ENCODE results near the gene PALD1. TPM values are rescaled to one million over a fixed set of nuclear protein-coding genes. Genes with fewer than 3 reads are reported as not detected.

Gene PALD1
- total and polyA plus RNA-seq, 5 donors: 2.8 to 7.7 (median 5.6) TPM

DNA sequence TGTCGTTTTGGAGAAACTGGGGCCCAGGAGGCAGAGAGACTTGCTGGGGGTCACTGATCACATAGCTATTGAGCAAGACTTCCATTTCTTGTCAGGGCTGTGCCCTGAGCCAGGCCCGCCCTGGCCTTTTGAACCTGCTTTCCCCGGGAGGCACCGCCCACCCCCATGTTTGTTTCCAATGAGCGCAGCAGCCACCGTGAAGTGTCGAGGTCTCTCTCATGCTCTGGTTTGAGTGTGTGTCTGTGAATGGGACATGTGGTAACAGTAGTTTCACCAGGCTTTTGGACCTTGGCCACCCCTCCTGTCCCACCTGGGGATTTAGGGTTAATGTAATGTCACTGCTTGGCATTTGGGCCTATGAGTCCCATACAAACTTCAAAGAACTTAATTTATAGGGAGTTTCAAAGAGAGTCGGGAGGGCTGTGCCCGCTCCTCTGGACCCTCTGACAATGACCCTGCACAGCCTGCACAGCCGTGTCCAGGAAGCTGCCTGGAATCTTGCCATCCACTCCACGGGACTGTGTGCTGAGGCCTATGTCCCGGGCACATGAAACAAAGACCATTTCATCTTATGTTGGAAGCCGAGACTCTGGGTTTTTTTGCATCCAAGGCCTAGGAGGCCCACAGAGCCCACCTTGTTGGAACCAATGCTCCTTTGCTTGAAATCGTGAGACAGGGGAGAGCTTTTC is 117.7 kb downstream of the PALD1 start:
- 61% methylated on average over 14 of the region's 14 CpGs for WGBS
- H3K27ac ChIP-seq (ENCODE audit: low read length): no peak overlapping the region
- no peaks in the 10 kb centered on the region for H3K27me3 ChIP-seq (ENCODE audit: control insufficient read depth, insufficient read depth)
- ATAC-seq (peak in 1 of 2 donors; percentile 63), DNase-seq (peak in 2 of 3 donors; percentile 34 to 58)
- no peaks in the 10 kb centered on the region for H3K4me1 ChIP-seq (ENCODE audit: control insufficient read depth, insufficient read depth, low read length)
- H3K4me3 ChIP-seq (ENCODE audit: low read length): no peak overlapping the region
- H3K9me3 ChIP-seq (ENCODE audit: control insufficient read depth, low read length): no peaks in the 10 kb centered on the region
- intact Hi-C loops (cut with DNase I): no loop called here

DNA sequence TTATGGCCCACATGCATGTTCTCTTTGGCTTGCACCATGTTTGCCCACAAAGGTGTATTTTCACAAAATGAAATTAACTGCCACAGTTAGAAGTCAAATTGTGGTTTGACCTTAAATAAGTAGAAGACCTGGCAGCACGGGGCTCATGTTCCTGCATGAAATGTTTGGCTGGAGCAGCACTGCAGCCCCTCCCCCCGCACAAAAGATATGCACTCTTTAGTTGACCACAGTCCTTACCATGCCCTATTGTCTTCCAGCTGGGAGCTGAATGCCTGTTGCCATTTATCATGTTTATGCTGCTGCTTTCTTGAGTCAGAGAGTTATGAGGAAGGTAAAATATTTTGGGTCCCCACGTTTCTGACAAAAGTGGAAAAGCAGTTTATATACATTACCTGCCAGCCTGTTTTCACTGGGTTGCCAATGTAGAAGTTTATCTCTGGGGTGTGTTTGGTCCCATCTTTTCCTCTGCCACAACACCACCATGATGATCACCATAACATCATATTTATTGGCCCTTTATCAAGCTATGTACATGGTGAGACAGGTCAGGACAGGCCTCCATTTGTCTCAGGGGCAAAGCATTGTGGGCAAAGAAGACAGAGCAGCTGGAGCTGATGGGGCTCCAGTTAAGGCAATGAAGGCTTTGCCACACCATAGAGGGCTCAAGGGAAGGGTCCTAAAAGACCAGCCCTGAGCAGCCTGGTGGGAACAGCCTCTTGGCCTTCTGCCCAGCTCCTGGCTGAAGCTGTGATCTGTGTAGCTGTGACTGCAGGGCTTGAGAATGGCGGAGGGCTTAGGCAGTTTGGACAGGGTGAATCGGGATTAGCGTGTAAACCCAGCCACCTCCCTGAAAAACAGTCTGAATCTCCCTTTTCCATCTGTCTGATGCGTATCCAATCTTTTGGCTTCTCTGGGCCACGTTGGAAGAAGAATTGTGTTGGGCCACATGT is 118.6 kb downstream of the PALD1 start:
- no peaks in the 10 kb centered on the region for H3K27me3 ChIP-seq (ENCODE audit: control insufficient read depth, insufficient read depth)
- 80% methylated on average over 8 of the region's 8 CpGs for WGBS

DNA sequence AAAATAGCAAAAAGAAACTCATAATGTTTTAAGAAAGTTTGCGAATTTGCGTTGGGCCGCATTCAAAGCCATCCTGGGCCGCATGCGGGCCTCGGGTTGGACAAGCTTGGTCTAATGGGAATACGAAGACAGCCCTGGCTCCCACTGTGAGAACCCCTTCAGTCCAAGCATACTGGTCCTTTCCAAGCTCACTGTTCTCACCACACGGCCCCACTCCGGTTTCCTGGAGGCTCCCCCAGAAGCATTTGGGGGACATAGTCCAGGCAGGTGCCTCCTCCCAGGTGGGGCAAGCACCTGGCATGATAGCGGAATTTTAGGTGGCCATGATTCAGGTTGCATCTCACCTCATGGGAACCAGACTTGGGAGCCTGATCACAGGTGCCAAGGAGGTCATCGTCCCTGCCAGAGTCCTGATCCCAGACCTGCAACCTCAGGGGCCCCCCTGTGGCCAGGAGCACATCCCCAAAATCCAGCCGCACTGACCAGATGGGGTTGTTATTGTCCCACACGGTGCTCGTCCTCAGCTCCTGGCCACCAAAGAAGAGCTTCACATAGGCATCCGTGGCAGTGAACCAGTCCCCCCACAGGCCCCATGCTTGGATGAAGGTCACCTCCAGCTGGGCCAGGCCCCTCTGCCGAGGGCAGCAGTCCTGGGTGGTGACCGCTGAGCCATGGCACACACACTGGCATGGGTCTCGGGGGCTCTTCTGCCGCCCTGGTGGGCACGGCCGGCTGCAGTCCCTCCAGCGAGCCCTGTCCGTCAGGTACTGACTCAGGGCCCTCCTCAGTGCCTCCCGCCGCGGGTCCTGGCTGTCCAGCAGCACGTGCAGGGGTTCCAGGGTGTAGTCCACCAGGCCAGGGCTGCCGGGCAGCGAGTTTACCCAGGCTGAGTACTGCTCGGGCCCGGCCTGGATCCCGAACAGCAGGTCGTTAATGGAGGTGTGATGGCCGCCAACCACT is 119.6 kb downstream of the PALD1 start:
- WGBS: 93% methylated on average over 34 of the region's 34 CpGs
- Histone ChIP-seq H3K27ac (ENCODE audit: low read length) (no peak overlapping the region), H3K27me3 (ENCODE audit: control insufficient read depth, insufficient read depth) (no peaks in the 10 kb centered on the region), H3K4me3 (ENCODE audit: low read length) (no peak overlapping the region), H3K4me1 (ENCODE audit: control insufficient read depth, insufficient read depth, low read length) (no peaks in the 10 kb centered on the region), H3K9me3 (ENCODE audit: control insufficient read depth, low read length) (no peaks in the 10 kb centered on the region)
- peak in 1 of 3 donors; percentile 25 for DNase-seq
- intact Hi-C loops (cut with DNase I): no loop called here
- no peak for ATAC-seq

More for the DNA sequence above, 118.6 kb downstream of the PALD1 start:
- intact Hi-C loops (cut with DNase I): no loop called here
- peak in 2 of 3 donors; percentile 23 to 54 for DNase-seq
- no peaks in the 10 kb centered on the region for H3K4me1 ChIP-seq (ENCODE audit: control insufficient read depth, insufficient read depth, low read length)
- H3K27ac ChIP-seq (ENCODE audit: low read length): no peak overlapping the region
- H3K4me3 ChIP-seq (ENCODE audit: low read length): no peak overlapping the region
- ATAC-seq: no peak
- no peaks in the 10 kb centered on the region for H3K9me3 ChIP-seq (ENCODE audit: control insufficient read depth, low read length)

DNA sequence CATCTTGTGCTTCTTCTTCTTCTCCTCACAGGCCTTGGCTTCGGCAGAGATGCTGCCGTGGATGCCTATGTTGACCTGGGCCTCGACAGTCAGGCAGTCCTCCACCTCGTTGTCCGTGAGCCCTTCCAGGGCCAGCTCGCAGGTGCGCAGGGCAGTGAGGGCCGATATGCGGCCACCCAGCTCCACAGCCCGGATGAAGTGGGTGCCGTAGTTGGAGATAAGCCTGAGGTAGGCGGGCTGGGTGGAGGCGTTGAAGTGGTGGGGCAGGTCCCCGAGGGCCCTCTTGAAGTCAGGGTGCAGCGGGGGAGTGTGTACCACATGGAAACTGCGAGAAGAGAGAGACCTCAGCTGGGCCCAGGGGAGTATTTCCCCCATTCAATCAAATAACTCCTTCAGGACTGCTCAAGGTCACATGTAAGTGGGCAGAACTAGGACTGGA is 120.3 kb downstream of the PALD1 start:
- H3K27ac ChIP-seq (ENCODE audit: low read length): no peak overlapping the region
- intact Hi-C loops (cut with DNase I): no loop called here
- H3K4me1 ChIP-seq (ENCODE audit: control insufficient read depth, insufficient read depth, low read length): no peaks in the 10 kb centered on the region
- no peaks in the 10 kb centered on the region for H3K9me3 ChIP-seq (ENCODE audit: control insufficient read depth, low read length)
- H3K27me3 ChIP-seq (ENCODE audit: control insufficient read depth, insufficient read depth): no peaks in the 10 kb centered on the region
- no peak for ATAC-seq
- 91% methylated on average over 16 of the region's 16 CpGs for WGBS
- peak in 1 of 3 donors; percentile 38 for DNase-seq
- no peak overlapping the region for H3K4me3 ChIP-seq (ENCODE audit: low read length)

DNA sequence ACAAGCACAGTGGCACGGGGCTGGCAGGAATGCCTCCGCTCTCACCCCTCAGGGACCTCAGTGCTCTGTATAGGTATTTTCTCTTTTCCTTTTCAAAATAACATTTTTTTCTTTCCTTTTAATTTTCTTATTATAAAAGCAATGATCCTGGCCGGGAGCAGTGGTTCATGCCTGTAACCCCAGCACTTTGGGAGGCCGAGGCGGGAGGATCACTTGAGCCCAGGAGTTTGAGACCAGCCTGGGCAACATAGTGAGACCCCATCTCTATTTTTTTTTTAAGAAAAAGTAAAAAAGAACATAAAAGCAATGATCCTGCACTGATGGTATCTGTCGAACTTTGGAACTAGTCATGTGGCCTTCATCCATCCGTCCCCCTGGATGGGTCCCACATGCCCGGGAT is 120.8 kb downstream of the PALD1 start:
- Histone ChIP-seq H3K27me3 (ENCODE audit: control insufficient read depth, insufficient read depth) (no peaks in the 10 kb centered on the region), H3K4me3 (ENCODE audit: low read length) (no peak overlapping the region), H3K4me1 (ENCODE audit: control insufficient read depth, insufficient read depth, low read length) (no peaks in the 10 kb centered on the region), H3K27ac (ENCODE audit: low read length) (no peak overlapping the region), H3K9me3 (ENCODE audit: control insufficient read depth, low read length) (no peaks in the 10 kb centered on the region)
- intact Hi-C loops (cut with DNase I): no loop called here
- WGBS: 97% methylated on average over 8 of the region's 8 CpGs
- no peak for ATAC-seq
- no peak for DNase-seq

DNA sequence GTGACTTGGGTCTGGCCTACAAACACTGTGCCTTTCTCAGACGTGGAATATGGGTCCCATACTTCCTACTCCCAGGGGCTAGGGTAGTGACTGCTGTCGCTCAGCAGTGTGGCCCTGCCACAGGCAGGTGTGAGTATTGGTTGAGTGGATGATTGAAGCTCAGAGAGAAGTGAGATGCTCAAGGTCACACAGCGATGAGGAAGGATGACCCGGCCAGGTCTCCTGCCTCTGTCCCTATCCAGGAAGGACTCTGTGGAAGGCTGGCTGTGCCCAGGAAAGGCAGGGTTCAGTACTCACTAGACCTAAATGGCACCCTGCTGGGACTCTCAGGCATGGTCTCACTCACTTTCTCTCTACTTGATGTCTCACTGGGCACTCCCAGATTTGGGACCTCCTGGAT is 121.2 kb downstream of the PALD1 start:
- Histone ChIP-seq H3K9me3 (ENCODE audit: control insufficient read depth, low read length) (no peaks in the 10 kb centered on the region), H3K27ac (ENCODE audit: low read length) (no peak overlapping the region), H3K27me3 (ENCODE audit: control insufficient read depth, insufficient read depth) (no peaks in the 10 kb centered on the region), H3K4me3 (ENCODE audit: low read length) (no peak overlapping the region), H3K4me1 (ENCODE audit: control insufficient read depth, insufficient read depth, low read length) (no peaks in the 10 kb centered on the region)
- ATAC-seq (no peak), DNase-seq (no peak)
- intact Hi-C loops (cut with DNase I): loop anchor here in 1 of 4 donors (10.0 kb wide), 1 partner anchor 55 kb away; no protein-coding TSS in a partner anchor
- 98% methylated on average over 4 of the region's 4 CpGs for WGBS

DNA sequence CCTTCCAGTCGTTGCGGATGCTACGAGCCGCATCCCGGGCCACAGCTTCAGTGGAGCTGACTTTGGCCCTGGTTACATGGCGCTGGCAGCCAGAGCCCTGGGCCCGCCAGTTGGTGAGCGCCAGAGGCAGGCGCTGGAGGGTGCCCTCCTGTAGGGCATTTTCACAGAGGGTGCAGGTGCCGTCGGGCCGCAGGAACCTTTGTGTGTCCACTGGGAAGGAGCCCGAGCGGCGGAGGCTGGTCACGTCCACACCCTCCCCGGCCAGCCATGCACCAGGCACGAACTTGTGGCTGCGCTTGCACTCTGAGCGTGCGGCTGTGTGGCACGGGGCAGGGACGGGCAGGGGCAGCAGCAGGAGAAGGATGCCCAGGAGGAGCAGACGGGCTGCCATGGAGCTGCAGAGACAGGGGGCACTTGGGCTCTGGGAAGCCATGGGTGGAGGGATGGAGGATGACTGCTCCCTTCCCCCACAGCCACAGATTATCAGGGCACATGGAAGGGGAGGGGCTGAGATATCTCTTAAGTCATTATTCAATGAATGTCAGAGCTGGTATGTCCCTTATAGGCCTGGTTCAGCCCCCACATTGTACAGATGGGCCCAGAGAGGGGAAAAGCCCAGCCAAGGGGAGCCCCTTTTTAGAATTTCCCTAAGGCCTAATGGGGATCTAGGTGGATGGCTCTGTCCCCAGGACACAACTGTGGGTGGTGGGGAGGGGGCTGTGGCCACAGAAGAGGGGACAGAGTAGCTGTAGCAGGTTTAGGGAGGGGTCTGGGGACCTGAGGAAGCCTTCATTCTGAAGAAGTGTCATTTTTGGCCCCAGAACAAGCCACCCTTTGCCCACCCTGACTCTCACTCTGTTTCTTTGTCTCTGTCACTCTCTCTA is 122.2 kb downstream of the PALD1 start:
- no peak overlapping the region for H3K27ac ChIP-seq (ENCODE audit: low read length)
- 95% methylated on average over 24 of the region's 24 CpGs for WGBS
- no peaks in the 10 kb centered on the region for H3K9me3 ChIP-seq (ENCODE audit: control insufficient read depth, low read length)
- DNase-seq: peak in 1 of 3 donors; percentile 57
- H3K4me3 ChIP-seq (ENCODE audit: low read length): no peak overlapping the region
- ATAC-seq: no peak
- intact Hi-C loops (cut with DNase I): loop anchor here in 1 of 4 donors (10.0 kb wide), 1 partner anchor 54 kb away; no protein-coding TSS in a partner anchor
- H3K4me1 ChIP-seq (ENCODE audit: control insufficient read depth, insufficient read depth, low read length): no peaks in the 10 kb centered on the region
- H3K27me3 ChIP-seq (ENCODE audit: control insufficient read depth, insufficient read depth): no peaks in the 10 kb centered on the region

DNA sequence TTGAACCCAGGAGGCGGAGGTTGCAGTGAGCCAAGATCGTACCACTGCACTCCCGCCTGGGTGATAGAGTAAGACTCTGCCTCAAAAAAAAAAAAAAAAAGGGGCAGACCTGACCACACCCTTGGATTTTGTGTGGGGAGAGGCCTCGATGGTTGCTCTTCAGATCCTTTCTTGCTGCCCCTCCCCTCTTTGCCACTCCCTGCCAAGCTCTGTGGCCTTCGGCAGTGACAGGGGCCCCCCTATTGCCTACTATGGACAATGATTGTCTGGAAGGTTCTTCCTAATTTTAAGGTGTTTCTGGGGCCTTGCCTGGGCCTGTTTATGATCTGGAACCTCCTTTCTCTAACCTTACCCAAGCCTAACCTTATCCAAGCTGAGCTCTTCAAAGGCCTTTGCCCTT is 123.2 kb downstream of the PALD1 start:
- no peaks in the 10 kb centered on the region for H3K9me3 ChIP-seq (ENCODE audit: control insufficient read depth, low read length)
- DNase-seq: no peak
- no peaks in the 10 kb centered on the region for H3K4me1 ChIP-seq (ENCODE audit: control insufficient read depth, insufficient read depth, low read length)
- intact Hi-C loops (cut with DNase I): loop anchor here in 1 of 4 donors (10.0 kb wide), 1 partner anchor 53 kb away; no protein-coding TSS in a partner anchor
- H3K4me3 ChIP-seq (ENCODE audit: low read length): no peak overlapping the region
- H3K27ac ChIP-seq (ENCODE audit: low read length): no peak overlapping the region
- ATAC-seq: no peak
- 94% methylated on average over 5 of the region's 5 CpGs for WGBS
- no peaks in the 10 kb centered on the region for H3K27me3 ChIP-seq (ENCODE audit: control insufficient read depth, insufficient read depth)

DNA sequence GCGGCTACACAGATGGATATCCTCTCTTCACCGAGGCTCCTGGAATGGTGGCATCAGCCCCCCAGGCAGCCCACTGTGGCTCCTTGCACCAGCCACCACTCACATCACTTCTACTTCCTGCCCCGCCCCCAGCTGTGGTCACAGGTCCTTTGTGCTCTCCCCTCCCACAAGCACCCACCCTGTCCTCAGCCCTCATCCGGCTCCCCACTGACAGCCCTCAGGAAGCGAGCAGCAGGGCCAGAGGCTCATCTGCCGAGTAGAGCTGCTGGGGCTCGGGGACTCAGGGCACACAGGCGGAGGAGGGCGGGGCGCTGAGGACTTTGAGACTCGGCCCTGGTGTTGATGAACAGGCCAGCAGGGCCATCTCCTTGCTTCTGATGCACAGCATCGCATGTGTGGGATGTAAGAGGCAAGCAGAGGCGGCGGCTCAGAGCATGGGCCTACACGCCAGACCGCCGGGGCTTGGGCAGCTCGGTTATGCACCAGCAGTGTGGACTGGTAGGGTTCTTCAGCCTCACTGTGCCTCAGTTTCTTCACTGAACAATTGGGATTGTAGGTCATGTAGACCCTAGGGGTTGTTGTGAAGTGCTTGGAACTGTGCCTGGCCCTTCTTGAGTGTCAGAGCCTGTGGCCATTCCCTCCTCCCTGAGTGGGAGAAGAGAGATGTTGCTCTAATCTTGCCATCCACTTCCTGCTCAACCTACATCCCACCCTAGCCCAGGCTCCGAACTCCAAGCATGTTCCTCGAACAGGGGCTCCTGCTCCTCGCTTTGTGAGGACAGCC is 124.3 kb downstream of the PALD1 start, which contains the start of gene PRF1:
TSS of gene PRF1 (minus strand) at position 77 of the 784 bp plus-strand sequence. CDS start 1,839 bp downstream, outside the sequence.
- ATAC-seq: peak; percentile 36 to 57
- Histone ChIP-seq H3K27me3 (ENCODE audit: control insufficient read depth, insufficient read depth) (no peaks in the 10 kb centered on the region), H3K4me1 (ENCODE audit: control insufficient read depth, insufficient read depth, low read length) (no peaks in the 10 kb centered on the region), H3K9me3 (ENCODE audit: control insufficient read depth, low read length) (no peaks in the 10 kb centered on the region), H3K4me3 (ENCODE audit: low read length) (no peak within 1 kb of the TSS), H3K27ac (ENCODE audit: low read length) (no peak within 1 kb of the TSS)
- 91% methylated on average over 21 of the region's 21 CpGs for WGBS
- DNase-seq: peak in 2 of 3 donors; percentile 73 to 78
- intact Hi-C loops (cut with DNase I): loop anchor here in 1 of 4 donors (10.0 kb wide), 1 partner anchor 52 kb away; no protein-coding TSS in a partner anchor

All from right cardiac atrium (tissue), 5 donors.